LNCAP (cell line): ENCODE data around the gene ZPBP.

Experiments
- CTCF ChIP-seq: fragments of 450-650 bp; IDR thresholded peaks from 2 replicates; pipeline ENCODE4 v1.5.1; 2017; ENCODE audit warnings: mild to moderate bottlenecking

ZPBP gene

GRCh38 chr7:49931627-49932026 is 161.4 kb downstream of the ZPBP start:
- TF ChIP-seq CTCF, result no peak

GRCh38 chr7:49928787-49929186 is 164.3 kb downstream of the ZPBP start:
- no peak for TF ChIP-seq CTCF

GRCh38 chr7:49927631-49928030 is 165.4 kb downstream of the ZPBP start:
- TF ChIP-seq CTCF, result no peak

- no peak for TF ChIP-seq CTCF
Measured at GRCh38 chr7:49926720-49927119, 166.3 kb downstream of the ZPBP start.

- TF ChIP-seq CTCF, result no peak
Measured at GRCh38 chr7:49911909-49912308, 181.1 kb downstream of the ZPBP start.

GRCh38 chr7:49894543-49894942 is 198.5 kb downstream of the ZPBP start:
- no peak for TF ChIP-seq CTCF

- TF ChIP-seq CTCF, result no peak
Measured at GRCh38 chr7:49893131-49893530, 199.9 kb downstream of the ZPBP start.

GRCh38 chr7:49892481-49892880 is 200.6 kb downstream of the ZPBP start:
- no peak for TF ChIP-seq CTCF
